HT-29 (cell line): ENCODE results near the gene TNFSF12. TPM values are rescaled to one million over a fixed set of nuclear protein-coding genes. Genes with fewer than 3 reads are reported as not detected.
A peak's percentile ranks its signal among the peaks of the same experiment; 100 is the strongest.

Experiments used
- DNase-seq: peaks from one replicate; pipeline ENCODE4 v3.0.0-alpha.2; 2015; ENCODE audit warnings: low spot score
- total RNA-seq: library from RNA; depleted of rRNA; stranded (reverse); fragments of >200 nt; shearing (Covaris generic); gene quantifications from 2 replicates; pipeline ENCODE4 v1.2.3, GENCODE V29; 2014; rRNA removed

The TNFSF12 gene
- not detected in 2 replicates for total RNA-seq

DNA sequence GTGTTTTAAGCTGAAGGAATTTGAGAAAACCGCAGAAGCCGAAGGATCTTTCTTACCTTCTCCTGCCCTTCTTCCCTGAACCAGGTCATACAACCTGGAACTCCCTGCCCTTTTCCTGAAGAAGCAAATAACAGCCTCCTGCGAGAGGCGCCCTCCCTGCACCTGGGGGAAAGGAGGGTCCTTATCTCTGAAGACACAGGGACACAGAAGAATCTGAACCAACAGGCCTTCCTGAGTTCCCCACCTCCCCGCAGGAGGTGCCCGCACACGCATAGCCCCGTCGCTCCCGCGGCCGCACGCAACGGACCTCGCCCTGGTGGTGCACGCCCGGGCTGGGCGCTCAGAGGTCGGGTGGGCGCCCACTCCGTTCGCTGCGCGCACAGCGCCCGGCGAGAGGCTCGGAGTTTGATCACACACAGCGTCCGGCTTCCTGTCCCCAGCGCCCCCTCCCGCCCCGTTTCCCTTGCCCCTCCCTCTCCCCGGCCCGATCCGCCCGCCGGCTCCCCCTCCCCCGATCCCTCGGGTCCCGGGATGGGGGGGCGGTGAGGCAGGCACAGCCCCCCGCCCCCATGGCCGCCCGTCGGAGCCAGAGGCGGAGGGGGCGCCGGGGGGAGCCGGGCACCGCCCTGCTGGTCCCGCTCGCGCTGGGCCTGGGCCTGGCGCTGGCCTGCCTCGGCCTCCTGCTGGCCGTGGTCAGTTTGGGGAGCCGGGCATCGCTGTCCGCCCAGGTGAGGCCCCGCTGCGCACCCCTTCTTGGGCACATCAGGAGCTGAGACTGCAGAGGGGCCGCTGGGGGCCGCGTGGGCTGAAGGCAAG, at the start of gene TNFSF12:
TNFSF12 (plus strand) TSS at position 474 of the 816 bp plus-strand sequence; CDS start at position 570, 96 bp downstream.
- DNase-seq = no peak

DNA sequence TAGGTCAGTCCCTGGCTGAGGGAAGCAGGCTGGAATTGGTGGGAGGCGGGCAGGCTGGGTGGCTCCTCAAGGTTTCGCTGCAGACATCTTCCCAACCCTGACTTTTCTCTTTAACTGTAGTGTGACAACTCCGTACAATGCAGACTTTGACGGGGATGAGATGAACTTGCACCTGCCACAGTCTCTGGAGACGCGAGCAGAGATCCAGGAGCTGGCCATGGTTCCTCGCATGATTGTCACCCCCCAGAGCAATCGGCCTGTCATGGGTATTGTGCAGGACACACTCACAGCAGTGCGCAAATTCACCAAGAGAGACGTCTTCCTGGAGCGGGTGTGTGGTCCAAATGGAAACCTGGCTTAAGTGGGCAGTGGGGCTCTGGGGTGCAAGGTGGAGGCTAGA, 49.7 kb upstream of the TNFSF12 start:
- no peak for DNase-seq

DNA sequence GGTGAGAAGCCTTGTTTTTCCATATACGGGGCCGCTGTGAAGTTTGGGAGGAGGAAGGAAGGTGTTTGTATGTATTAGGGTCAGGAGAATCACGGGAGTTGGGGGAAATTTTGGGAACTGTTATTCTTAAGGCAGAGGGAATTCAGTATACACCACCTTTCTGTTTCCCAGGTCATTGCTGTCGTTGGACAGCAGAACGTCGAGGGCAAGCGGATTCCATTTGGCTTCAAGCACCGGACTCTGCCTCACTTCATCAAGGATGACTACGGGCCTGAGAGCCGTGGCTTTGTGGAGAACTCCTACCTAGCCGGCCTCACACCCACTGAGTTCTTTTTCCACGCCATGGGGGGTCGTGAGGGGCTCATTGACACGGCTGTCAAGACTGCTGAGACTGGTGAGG, 47.1 kb upstream of the TNFSF12 start:
- DNase-seq = no peak

DNA sequence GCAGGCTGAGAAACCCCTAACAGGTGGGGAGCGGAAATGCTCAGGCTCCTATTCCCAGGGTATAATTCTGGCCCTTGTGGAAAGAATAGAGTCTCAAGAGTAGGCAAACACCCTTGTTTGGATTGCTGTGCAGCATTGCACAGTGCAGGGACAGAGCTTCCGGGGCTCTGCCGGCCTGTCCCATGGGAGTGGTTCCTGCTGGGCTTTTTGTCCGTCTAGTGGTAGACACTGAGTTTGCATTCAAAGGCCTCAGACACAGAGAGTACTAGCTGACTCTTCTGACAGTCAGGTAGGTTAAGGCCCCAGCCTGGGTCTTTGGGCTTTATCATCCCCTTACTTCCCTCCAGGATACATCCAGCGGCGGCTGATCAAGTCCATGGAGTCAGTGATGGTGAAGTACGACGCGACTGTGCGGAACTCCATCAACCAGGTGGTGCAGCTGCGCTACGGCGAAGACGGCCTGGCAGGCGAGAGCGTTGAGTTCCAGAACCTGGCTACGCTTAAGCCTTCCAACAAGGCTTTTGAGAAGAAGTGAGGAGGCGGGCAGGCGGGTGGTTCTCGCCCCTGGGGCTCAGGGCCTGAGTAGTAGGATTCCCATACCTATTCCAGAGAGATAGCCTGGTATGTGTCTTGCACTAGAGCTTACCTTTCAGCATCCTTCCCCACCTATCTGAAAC, 46.5 kb upstream of the TNFSF12 start:
- DNase-seq = no peak

DNA sequence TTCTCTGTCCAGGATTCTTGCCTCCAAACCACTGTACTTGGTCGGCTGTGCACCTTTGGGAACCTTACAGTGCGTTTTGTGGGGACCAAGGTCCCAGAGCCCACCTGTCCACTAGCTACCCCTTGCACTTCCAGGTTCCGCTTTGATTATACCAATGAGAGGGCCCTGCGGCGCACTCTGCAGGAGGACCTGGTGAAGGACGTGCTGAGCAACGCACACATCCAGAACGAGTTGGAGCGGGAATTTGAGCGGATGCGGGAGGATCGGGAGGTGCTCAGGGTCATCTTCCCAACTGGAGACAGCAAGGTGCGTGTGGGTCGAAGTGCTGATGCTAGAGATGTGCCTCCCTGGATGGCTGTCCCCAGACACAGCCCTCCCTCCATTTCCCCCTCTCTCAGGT, 45.9 kb upstream of the TNFSF12 start:
- DNase-seq = no peak

DNA sequence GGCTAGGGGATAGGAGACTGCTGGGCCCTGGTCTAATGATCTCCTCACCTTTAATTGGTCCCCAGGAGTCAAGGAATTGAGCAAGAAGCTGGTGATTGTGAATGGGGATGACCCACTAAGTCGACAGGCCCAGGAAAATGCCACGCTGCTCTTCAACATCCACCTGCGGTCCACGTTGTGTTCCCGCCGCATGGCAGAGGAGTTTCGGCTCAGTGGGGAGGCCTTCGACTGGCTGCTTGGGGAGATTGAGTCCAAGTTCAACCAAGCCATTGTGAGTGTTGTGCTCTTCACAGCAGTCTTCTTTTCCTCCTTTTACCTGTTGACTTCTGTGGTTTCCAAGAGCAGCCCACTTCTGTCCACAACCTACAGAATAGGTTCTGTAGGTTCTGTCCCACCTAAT, 45.3 kb upstream of the TNFSF12 start:
- no peak for DNase-seq

GRCh38 chr17:7508145-7508544, 40.7 kb upstream of the TNFSF12 start:
- no peak for DNase-seq

DNA sequence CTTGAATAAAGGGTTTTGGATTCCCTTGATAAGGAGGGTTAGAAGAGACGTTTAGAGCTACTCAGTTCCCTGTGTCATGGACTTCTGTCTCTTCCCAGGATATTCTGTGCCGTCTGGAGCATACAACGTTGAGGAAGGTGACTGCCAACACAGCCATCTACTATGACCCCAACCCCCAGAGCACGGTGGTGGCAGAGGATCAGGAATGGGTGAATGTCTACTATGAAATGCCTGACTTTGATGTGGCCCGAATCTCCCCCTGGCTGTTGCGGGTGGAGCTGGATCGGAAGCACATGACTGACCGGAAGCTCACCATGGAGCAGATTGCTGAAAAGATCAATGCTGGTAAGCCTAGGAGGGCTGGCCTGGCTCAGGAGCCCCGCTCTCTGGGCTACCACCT, 40.0 kb upstream of the TNFSF12 start:
- DNase-seq = no peak

- DNase-seq = no peak
Measured at GRCh38 chr17:7509937-7510336, 38.9 kb upstream of the TNFSF12 start.

DNA sequence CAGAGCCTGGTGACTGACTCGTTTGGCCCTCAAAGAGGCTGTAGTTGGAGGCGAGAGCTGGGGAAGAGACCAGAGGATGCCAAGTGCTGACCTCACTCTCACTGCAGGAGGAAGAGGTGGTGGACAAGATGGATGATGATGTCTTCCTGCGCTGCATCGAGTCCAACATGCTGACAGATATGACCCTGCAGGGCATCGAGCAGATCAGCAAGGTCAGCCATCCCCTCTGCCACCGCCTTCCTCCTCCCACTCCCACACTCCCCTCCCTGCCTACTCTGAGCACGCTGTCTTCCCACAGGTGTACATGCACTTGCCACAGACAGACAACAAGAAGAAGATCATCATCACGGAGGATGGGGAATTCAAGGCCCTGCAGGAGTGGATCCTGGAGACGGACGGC, 37.8 kb upstream of the TNFSF12 start:
- no peak for DNase-seq

DNA sequence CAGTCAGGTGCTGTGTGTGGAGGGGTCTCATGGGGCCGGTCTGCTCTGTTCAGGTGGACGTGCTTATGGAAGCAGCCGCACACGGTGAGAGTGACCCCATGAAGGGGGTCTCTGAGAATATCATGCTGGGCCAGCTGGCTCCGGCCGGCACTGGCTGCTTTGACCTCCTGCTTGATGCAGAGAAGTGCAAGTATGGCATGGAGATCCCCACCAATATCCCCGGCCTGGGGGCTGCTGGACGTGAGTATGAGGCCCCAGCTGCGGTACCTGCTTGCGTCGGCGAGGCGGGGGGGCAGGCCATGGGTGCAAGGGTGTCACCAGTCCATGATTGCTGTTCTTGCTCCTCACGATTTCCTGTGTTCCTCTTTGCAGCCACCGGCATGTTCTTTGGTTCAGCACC, 36.8 kb upstream of the TNFSF12 start:
- DNase-seq = no peak

DNA sequence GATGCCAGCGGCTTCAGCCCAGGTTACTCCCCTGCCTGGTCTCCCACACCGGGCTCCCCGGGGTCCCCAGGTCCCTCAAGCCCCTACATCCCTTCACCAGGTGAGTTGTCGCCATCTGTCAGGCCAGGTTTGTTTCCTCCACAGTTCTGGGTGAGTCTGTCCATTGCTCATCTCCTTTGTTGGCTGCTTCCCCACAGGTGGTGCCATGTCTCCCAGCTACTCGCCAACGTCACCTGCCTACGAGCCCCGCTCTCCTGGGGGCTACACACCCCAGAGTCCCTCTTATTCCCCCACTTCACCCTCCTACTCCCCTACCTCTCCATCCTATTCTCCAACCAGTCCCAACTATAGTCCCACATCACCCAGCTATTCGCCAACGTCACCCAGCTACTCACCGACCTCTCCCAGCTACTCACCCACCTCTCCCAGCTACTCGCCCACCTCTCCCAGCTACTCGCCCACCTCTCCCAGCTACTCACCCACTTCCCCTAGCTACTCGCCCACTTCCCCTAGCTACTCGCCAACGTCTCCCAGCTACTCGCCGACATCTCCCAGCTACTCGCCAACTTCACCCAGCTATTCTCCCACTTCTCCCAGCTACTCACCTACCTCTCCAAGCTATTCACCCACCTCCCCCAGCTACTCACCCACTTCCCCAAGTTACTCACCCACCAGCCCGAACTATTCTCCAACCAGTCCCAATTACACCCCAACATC, 35.9 kb upstream of the TNFSF12 start:
- no peak for DNase-seq

DNA sequence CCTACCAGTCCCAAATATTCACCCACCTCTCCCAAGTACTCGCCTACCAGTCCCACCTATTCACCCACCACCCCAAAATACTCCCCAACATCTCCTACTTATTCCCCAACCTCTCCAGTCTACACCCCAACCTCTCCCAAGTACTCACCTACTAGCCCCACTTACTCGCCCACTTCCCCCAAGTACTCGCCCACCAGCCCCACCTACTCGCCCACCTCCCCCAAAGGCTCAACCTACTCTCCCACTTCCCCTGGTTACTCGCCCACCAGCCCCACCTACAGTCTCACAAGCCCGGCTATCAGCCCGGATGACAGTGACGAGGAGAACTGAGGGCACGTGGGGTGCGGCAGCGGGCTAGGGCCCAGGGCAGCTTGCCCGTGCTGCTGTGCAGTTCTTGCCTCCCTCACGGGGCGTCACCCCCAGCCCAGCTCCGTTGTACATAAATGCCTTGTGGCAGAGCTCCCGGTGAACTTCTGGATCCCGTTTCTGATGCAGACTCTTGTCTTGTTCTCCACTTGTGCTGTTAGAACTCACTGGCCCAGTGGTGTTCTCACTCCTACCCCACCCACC, 34.9 kb upstream of the TNFSF12 start:
- DNase-seq = no peak

GRCh38 chr17:7515911-7516610, 32.8 kb upstream of the TNFSF12 start:
- DNase-seq = no peak

DNA sequence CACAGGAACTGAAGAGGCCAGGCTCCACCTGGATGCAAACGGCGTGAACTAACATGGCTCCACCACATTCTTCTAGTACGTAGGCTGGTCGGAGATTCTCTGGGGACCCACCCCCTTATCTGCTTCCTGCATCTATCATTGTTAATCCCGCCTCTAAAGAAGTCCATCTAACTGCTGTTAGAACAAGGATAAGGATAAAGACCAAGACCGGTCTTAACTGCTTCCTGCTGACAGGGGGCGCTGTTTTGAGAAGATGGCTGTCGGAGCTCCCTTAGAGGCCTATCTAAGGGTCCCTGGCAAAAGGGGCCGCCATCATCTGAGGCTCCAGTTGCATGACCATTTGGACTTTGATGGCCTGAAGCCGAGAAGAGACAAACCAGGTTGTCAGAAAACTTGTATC, 25.8 kb upstream of the TNFSF12 start:
- DNase-seq = peak; percentile 10

DNA sequence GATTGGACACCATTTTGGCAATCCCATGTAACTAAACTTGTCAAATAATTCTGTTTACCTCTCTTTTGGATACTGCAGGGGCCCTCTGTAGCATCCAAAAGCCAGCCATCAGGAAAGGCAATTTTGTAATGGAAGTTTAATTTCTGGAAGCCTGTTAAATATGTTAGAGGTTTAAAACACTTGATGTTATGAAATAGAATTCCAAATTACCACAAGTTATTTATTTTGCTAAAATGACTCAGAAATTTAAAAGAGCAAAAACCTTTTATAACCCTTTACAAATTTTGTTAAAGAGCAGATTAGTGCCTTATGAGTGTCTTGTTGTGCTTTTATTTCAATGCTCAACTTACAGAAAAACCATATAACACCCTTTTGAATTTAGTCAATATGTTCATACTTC, 20.0 kb upstream of the TNFSF12 start:
- DNase-seq = no peak

DNA sequence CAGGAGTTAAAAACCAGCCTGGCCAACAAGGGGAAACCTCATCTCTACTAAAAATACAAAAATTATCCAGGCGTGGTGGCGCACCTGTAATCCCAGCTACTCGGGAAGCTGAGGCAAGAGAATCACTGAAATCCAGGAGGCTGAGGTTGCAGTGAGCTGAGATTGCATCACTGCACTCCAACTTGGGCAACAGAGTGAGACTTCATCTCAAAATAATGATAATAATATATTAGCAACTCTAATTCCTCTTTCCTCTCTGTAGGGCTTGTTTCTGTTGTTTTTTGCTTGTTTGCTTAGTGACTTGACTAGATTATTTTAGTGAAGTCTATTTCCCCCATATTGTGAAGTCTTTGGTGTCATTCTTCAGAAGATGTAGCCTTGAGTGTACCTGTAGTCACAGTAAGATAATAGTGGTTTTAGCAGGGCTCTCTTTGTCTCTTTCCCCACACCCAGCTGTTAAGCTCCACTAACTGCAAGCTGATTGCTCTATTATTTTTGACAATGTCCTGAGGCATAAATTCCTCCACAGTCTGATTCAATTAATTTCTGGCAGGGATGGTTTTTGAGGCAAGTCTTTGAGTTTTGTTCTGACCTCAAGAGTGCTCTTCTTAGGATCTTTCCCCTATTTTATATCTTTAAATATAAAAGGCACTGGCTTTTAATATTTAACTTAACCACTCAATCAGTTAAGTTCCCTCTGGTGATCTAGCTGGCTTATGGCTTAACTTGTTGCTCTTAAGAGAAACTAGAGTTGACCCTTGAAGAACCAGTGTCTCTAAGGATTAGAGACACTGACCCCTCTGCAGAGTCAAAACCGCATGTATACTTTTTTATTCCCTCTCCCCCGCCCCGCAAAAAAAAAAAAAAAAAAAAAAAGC, 18.6 kb upstream of the TNFSF12 start:
- DNase-seq = no peak

- no peak for DNase-seq
Measured at GRCh38 chr17:7538050-7538449, 10.8 kb upstream of the TNFSF12 start.

- DNase-seq = no peak
Measured at GRCh38 chr17:7538891-7539545, 9.8 kb upstream of the TNFSF12 start.

- no peak for DNase-seq
Measured at GRCh38 chr17:7541074-7541621, 7.7 kb upstream of the TNFSF12 start.
